WTC11 (cell line): ENCODE measurements around the gene STON2. TPM values are rescaled to one million over a fixed set of nuclear protein-coding genes. Genes with fewer than 3 reads are reported as not detected.

ENCODE experiments used
- ATAC-seq: fragments of 200-7000 bp; cut with Tn5 transposase; 2 replicates; pipeline ENCODE4 v1.10.0; 2021; ENCODE audit warnings: mild to moderate bottlenecking, moderate library complexity
- CTCF ChIA-PET: fragments of 300-600 bp; sonication (Branson Sonifier 250); formaldehyde crosslinking; loops from one replicate; lab custom pipeline; 2021; ENCODE audit warnings: antibody characterized with exemption; lab: Charles Lee
- POLR2A ChIA-PET: fragments of 350-600 bp; sonication (Branson Sonifier 250); formaldehyde crosslinking; loops from one replicate; lab custom pipeline; 2021; ENCODE audit warnings: antibody characterized with exemption; lab: Charles Lee
- DNase-seq: peaks from one replicate; pipeline ENCODE4 v3.0.0; 2021; ENCODE audit warnings: low spot score
- H3K27ac Mint-ChIP-seq: 2 replicates; pipeline ENCODE4 v1.8.0; 2021; ENCODE audit warnings: mixed read lengths
- H3K27me3 Mint-ChIP-seq: 2 replicates; pipeline ENCODE4 v1.8.0; 2021; ENCODE audit warnings: low read depth, mild to moderate bottlenecking, moderate library complexity, mixed read lengths
- H3K36me3 Mint-ChIP-seq: 2 replicates; pipeline ENCODE4 v1.8.0; 2021; ENCODE audit warnings: mixed read lengths
- H3K4me1 Mint-ChIP-seq: 2 replicates; pipeline ENCODE4 v1.8.0; 2022; ENCODE audit warnings: mixed read lengths
- H3K4me3 Mint-ChIP-seq: 2 replicates; pipeline ENCODE4 v1.8.0; 2021; ENCODE audit warnings: mild to moderate bottlenecking, moderate library complexity, mixed read lengths
- H3K9me3 Mint-ChIP-seq: 2 replicates; pipeline ENCODE4 v1.8.0; 2021; ENCODE audit warnings: mixed read lengths
- ATF1 ChIP-seq: sonication (generic); formaldehyde crosslinking; IDR thresholded peaks from 2 replicates; pipeline ENCODE4 v1.8.1; 2023; ENCODE audit warnings: mild to moderate bottlenecking, moderate library complexity, missing genetic modification reagents
- ATF2 ChIP-seq: sonication (generic); formaldehyde crosslinking; IDR thresholded peaks from 2 replicates; pipeline ENCODE4 v1.8.1; 2022; ENCODE audit warnings: low read depth, missing genetic modification reagents, borderline replicate concordance
- CBFB ChIP-seq: sonication (generic); formaldehyde crosslinking; IDR thresholded peaks from 2 replicates; pipeline ENCODE4 v1.8.1; 2022; ENCODE audit warnings: mild to moderate bottlenecking, low read depth, missing genetic modification reagents
- EMX1 ChIP-seq: fragments of 250-450 bp; sonication (Bioruptor Pico); IDR thresholded peaks from 2 replicates; pipeline ENCODE4 v1.8.0; 2021; ENCODE audit warnings: mild to moderate bottlenecking
- ERG ChIP-seq: fragments of 250-450 bp; sonication (Bioruptor Pico); IDR thresholded peaks from 2 replicates; pipeline ENCODE4 v1.8.0; 2021; ENCODE audit warnings: mild to moderate bottlenecking
- FOXP1 ChIP-seq: sonication (generic); formaldehyde crosslinking; IDR thresholded peaks from 2 replicates; pipeline ENCODE4 v1.8.0; 2022; ENCODE audit warnings: missing genetic modification reagents, mild to moderate bottlenecking, moderate library complexity, borderline replicate concordance
- HMGXB4 ChIP-seq: sonication (generic); formaldehyde crosslinking; IDR thresholded peaks from 2 replicates; pipeline ENCODE4 v1.8.1; 2023; ENCODE audit warnings: mild to moderate bottlenecking, moderate library complexity, missing genetic modification reagents
- NR3C1 ChIP-seq: sonication (generic); formaldehyde crosslinking; conservative IDR thresholded peaks from 2 replicates; pipeline ENCODE4 v1.8.1; 2023; ENCODE audit warnings: low read depth, mild to moderate bottlenecking, missing genetic modification reagents
- OVOL2 ChIP-seq: fragments of 250-450 bp; sonication (Bioruptor Pico); IDR thresholded peaks from 2 replicates; pipeline ENCODE4 v1.9.0; 2021; ENCODE audit warnings: mild to moderate bottlenecking, borderline replicate concordance
- PRDM15 ChIP-seq: sonication (generic); formaldehyde crosslinking; IDR thresholded peaks from 2 replicates; pipeline ENCODE4 v1.8.0; 2022; ENCODE audit warnings: missing genetic modification reagents
- PREB ChIP-seq: sonication (generic); formaldehyde crosslinking; IDR thresholded peaks from 2 replicates; pipeline ENCODE4 v1.8.1; 2022; ENCODE audit warnings: mild to moderate bottlenecking, missing genetic modification reagents, moderate library complexity, borderline replicate concordance
- SOX15 ChIP-seq: fragments of 250-450 bp; sonication (Bioruptor Pico); IDR thresholded peaks from 2 replicates; pipeline ENCODE4 v1.9.0; 2021; ENCODE audit warnings: mild to moderate bottlenecking
- ZBTB43 ChIP-seq: sonication (generic); formaldehyde crosslinking; IDR thresholded peaks from 2 replicates; pipeline ENCODE4 v1.8.1; 2023; ENCODE audit warnings: mild to moderate bottlenecking, missing genetic modification reagents
- ZNF138 ChIP-seq: sonication (generic); formaldehyde crosslinking; conservative IDR thresholded peaks from 2 replicates; pipeline ENCODE4 v1.8.1; 2022; ENCODE audit warnings: mild to moderate bottlenecking, moderate library complexity, missing genetic modification reagents
- ZNF219 ChIP-seq: sonication (generic); formaldehyde crosslinking; IDR thresholded peaks from 2 replicates; pipeline ENCODE4 v1.8.0; 2023; ENCODE audit warnings: missing genetic modification reagents, mild to moderate bottlenecking, borderline replicate concordance
- ZNF232 ChIP-seq: sonication (generic); formaldehyde crosslinking; IDR thresholded peaks from 2 replicates; pipeline ENCODE4 v1.8.0; 2022; ENCODE audit warnings: mild to moderate bottlenecking, missing genetic modification reagents
- ZNF416 ChIP-seq: fragments of 250-450 bp; sonication (Bioruptor Pico); IDR thresholded peaks from 2 replicates; pipeline ENCODE4 v1.9.0; 2021; ENCODE audit warnings: mild to moderate bottlenecking, inconsistent platforms
- total RNA-seq: library from RNA; stranded (reverse); gene quantifications from 3 replicates; pipeline ENCODE4 v1.2.3, GENCODE V29; 2021

STON2 gene
- total RNA-seq, 1 experiment from 2014 or later = 69.2 TPM

GRCh38 chr14:81341781-81342180 is 58.3 kb downstream of the STON2 start (continued):
- TF ChIP-seq ZBTB43 (CRISPR knock-in tag) = no peak
- TF ChIP-seq NR3C1 (CRISPR knock-in tag) = no peak
- no peak for TF ChIP-seq ZNF219 (CRISPR knock-in tag)
- no peak for TF ChIP-seq PRDM15 (CRISPR knock-in tag)
- no peak for TF ChIP-seq OVOL2 (CRISPR knock-in tag)
- TF ChIP-seq ZNF416 = no peak
- no peak for TF ChIP-seq SOX15
- TF ChIP-seq ZNF232 (CRISPR knock-in tag) = no peak
- no peak for TF ChIP-seq ATF2 (CRISPR knock-in tag)
- TF ChIP-seq, all 79 proteins: peak for 0

- ATAC-seq (no peak), DNase-seq (no peak)
- H3K27me3 Mint-ChIP-seq = no peaks in the 10 kb centered on the region
- ChIA-PET CTCF (interaction anchor here (1.3 kb wide), 1 partner anchor 72 kb away, joined by 3 read pairs; no protein-coding TSS in a partner anchor), POLR2A (no interaction called here)
- no peak for TF ChIP-seq CBFB (CRISPR knock-in tag)
- no peak overlapping the region for H3K4me3 Mint-ChIP-seq
- H3K4me1 Mint-ChIP-seq = peaks cover 4% of the 10 kb centered on the region
- no peak overlapping the region; the same call in 1 of the 2 replicates for H3K27ac Mint-ChIP-seq
- H3K9me3 Mint-ChIP-seq = peaks cover 4% of the 10 kb centered on the region
- peaks cover 3% of the 10 kb centered on the region; the same call in 1 of the 2 replicates for H3K36me3 Mint-ChIP-seq
Measured at GRCh38 chr14:81341370-81341769, 58.8 kb downstream of the STON2 start.

- POLR2A ChIA-PET = no interaction called here
- CTCF ChIA-PET = no interaction called here
- Mint-ChIP-seq H3K4me3 (no peak overlapping the region), H3K36me3 (peaks cover 3% of the 10 kb centered on the region; the same call in 1 of the 2 replicates), H3K4me1 (no peaks in the 10 kb centered on the region), H3K9me3 (peaks cover 5% of the 10 kb centered on the region), H3K27me3 (no peaks in the 10 kb centered on the region), H3K27ac (no peak overlapping the region)
- ATAC-seq (no peak), DNase-seq (no peak)
- TF ChIP-seq ZNF138 (CRISPR knock-in tag) (no peak), EMX1 (CRISPR knock-in tag) (no peak), HMGXB4 (CRISPR knock-in tag) (no peak), FOXP1 (CRISPR knock-in tag) (no peak), ERG (CRISPR knock-in tag) (no peak), PREB (CRISPR knock-in tag) (no peak), ATF1 (CRISPR knock-in tag) (no peak), ZNF232 (CRISPR knock-in tag) (no peak)
Measured at GRCh38 chr14:81340201-81340600, 59.9 kb downstream of the STON2 start.
